GM19025 (cell line): ENCODE data around the gene PDE4D.

ENCODE experiments used
- ATAC-seq: cut with Tn5 transposase; IDR thresholded peaks from one replicate; pipeline ENCODE4 v1.9.1; 2021; ENCODE audit warnings: mild to moderate bottlenecking, low read depth, moderate library complexity; ENCODE audit not compliant: unreplicated experiment

Gene PDE4D

GRCh38 chr5:59893429-59894227, at the start of gene PDE4D:
TSS of gene PDE4D (minus strand) at chr5:59893726.
- no peak for ATAC-seq

- ATAC-seq = no peak
Measured at GRCh38 chr5:59937633-59938032, 44.1 kb upstream of the PDE4D start.

- ATAC-seq = no peak
Measured at GRCh38 chr5:59923465-59923864, 29.9 kb upstream of the PDE4D start.

GRCh38 chr5:59922220-59922619, 28.7 kb upstream of the PDE4D start:
- ATAC-seq = no peak

- no peak for ATAC-seq
Measured at GRCh38 chr5:59921816-59922215, 28.3 kb upstream of the PDE4D start.

GRCh38 chr5:59919484-59919883, 26.0 kb upstream of the PDE4D start:
- ATAC-seq = no peak

- ATAC-seq = no peak
Measured at GRCh38 chr5:59917121-59917520, 23.6 kb upstream of the PDE4D start.

GRCh38 chr5:59905188-59905587, 11.7 kb upstream of the PDE4D start:
- no peak for ATAC-seq

GRCh38 chr5:59897075-59897474, 3.5 kb upstream of the PDE4D start:
- ATAC-seq = no peak

- no peak for ATAC-seq
Measured at GRCh38 chr5:59891962-59892643, 1.4 kb downstream of the PDE4D start.

GRCh38 chr5:59887274-59887673, 6.3 kb downstream of the PDE4D start:
- ATAC-seq = no peak

GRCh38 chr5:59874675-59875074, 18.9 kb downstream of the PDE4D start:
- no peak for ATAC-seq

- no peak for ATAC-seq
Measured at GRCh38 chr5:59873113-59873512, 20.4 kb downstream of the PDE4D start.

GRCh38 chr5:59866661-59867060, 26.9 kb downstream of the PDE4D start:
- no peak for ATAC-seq

GRCh38 chr5:59864718-59865117, 28.8 kb downstream of the PDE4D start:
- ATAC-seq = no peak

- ATAC-seq = no peak
Measured at GRCh38 chr5:59863777-59864176, 29.7 kb downstream of the PDE4D start.

- no peak for ATAC-seq
Measured at GRCh38 chr5:59856358-59856757, 37.2 kb downstream of the PDE4D start.

- ATAC-seq = no peak
Measured at GRCh38 chr5:59850766-59851165, 42.8 kb downstream of the PDE4D start.

GRCh38 chr5:59847586-59847985, 45.9 kb downstream of the PDE4D start:
- ATAC-seq = no peak

GRCh38 chr5:59845730-59846129, 47.8 kb downstream of the PDE4D start:
- no peak for ATAC-seq

- ATAC-seq = no peak
Measured at GRCh38 chr5:59843511-59844213, 49.9 kb downstream of the PDE4D start.
